NCI-H1092 treated with DMSO at 0.1 percent for 48 hours (cell line): Measurements from ENCODE around the gene CNGA2.
"Not testable (repeated sequence)": the region's sequence is repeated elsewhere in the genome, so short reads cannot be mapped to it uniquely, and the experiment has no call there.

Source experiments
- DNase-seq: peaks from one replicate; lab custom pipeline; 2025; lab: John Stamatoyannopoulos, UW

Gene CNGA2

GRCh38 chrX:151734446-151734845, at the start of gene CNGA2:
Gene CNGA2, plus strand, starts transcription at chrX:151734746. Its CDS starts 3,738 bp downstream, at chrX:151738484.
- no peak for DNase-seq

DNA sequence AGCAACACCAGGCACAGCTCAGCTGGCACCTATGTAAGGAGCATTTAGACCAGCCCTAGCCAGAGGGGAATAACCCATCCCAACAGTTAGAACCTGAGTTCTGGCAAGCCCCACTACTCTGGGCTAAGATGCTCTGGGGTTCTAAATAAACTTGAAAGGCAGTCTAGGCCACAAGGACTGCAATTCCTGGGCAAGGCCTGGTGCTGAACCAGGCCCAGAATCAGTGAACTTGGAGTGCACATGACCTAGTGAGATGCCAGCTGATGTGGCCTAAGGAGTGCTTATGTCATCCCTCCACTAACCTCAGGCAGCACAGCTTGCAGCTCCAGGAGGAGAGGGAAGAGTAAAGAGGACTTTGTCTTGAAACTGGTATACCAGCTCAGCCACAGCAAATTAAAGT, 46.9 kb upstream of the CNGA2 start:
- DNase-seq: no peak

GRCh38 chrX:151688695-151689094, 45.9 kb upstream of the CNGA2 start:
- no peak for DNase-seq

DNA sequence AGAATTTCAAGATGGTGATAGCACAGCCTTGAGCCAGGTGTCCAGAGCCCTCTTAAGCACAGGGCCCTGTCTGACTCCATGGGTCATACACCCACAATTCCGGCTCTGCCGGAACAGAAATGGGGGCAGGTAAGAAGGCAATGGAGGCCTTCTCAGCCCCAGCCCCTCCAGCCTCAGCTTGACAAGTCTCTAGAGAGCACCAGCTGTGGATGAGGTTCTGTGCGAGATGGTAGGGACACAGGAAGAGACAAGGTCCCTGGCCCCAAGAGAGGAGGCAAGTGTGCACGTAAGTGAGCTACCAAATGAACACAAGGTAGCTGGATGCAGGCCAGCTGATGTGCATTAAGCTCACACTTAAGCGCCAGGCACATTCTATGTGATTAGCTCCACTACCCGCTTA, 41.7 kb upstream of the CNGA2 start:
- no peak for DNase-seq

GRCh38 chrX:151694121-151694520, 40.4 kb upstream of the CNGA2 start:
- no peak for DNase-seq

DNA sequence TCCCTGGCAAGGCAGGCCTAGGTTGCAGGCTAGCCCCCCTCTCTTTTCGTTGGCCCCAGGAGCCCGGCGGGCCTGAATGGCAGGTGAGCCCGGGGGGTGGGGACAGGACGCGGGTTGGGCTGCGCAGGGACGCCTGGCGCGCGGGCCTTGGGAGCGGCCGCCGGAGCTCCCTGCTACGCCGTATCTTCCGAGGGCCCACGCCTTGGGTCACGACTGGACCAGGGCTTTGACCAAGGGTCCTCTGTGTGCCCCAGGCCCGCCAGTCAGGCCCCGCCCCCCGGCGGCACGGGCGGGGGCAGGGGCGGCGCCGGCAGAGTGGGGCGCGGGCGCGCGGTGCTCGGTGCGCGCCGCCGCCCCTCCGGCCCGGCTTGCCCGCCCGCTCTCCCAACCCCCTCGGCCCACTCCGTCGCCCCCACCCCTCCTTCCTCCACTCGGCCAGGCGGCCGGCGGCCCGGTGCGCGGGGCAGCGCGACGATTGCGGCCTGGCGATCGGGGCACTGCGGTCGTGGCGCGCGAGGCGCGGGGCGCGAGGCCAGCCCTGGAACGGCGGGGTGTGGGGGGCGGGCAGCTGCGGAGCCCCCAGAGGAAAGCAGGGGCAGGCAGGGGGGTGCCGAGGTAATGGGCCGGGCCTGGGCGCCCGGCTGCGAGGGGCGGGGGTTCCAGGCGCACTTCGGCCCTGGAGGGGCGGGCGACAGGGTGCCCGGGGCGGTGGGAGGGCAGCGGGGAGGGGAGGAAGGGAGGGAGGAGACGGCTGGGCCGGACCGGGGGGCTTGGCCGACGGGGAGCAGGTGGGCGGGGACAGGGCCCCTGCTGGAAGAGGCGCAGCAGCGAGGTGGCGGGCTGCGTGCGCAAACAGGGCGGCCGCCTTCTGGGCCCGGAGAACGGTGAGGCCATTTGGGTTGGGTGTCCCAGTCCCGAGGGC, 39.6 kb upstream of the CNGA2 start, which contains the start of gene PRRG3:
Gene PRRG3, plus strand, starts transcription at position 798 of the 922 bp plus-strand sequence. CDS start 3,357 bp downstream, outside the sequence.
- DNase-seq: peak; percentile 43

DNA sequence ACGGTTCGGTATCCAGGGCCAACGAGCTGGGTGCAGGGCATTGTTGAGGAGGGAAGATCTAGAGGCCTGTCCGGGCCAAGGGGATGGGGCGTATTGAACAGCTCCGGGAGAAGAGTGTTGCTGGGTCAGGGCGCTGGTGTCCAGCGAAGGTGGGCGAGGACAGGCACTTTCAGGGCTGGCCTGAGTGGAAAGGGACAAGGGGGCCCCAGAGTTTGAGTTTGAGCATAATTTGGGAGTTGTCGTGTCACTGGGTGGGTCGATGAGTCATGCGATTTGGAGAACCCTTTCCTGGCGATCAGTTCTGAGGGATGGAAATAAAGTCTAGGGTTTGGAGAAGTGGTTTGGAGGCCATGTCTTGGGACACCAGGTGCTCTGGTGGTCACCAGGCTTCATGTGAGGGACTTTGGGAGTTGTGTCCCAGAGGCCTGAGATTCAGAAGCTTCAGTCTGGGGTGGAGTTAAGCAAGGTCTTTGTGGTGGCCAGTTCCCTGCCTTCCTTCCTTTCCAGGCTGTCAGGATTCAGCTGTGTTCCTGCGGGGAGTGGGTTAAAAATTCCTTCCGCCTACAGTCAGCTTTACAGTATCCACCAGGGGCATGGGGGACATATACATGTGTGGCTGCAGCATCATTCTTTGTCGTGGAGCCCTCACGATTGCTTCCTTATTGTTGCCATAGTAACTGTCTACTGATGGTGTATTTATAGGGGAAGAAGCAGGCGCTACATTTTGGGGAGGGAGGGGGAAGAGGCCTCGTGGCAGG, 38.8 kb upstream of the CNGA2 start:
- DNase-seq: peak; percentile 24

DNA sequence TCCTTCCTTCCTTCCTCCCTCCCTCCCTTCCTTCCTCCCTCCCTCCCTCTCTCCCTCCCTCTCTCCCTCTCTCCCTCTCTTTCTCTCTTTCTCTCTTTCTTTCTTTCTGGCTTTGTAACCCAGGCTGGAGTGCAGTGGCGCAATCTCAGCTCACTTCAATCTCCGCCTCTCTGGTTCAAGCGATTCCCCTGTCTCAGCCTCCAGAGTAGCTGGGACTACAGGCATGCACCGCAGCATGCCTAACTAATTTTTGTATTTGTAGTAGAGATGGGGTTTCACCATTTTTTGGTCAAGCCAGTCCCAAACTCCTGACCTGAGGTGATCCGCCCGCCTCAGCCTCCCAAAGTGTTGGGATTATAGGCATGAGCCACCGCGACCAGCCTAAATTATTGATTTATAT, 37.5 kb upstream of the CNGA2 start:
- not testable (repeated sequence) for DNase-seq

GRCh38 chrX:151697522-151697921, 37.0 kb upstream of the CNGA2 start:
- no peak for DNase-seq

DNA sequence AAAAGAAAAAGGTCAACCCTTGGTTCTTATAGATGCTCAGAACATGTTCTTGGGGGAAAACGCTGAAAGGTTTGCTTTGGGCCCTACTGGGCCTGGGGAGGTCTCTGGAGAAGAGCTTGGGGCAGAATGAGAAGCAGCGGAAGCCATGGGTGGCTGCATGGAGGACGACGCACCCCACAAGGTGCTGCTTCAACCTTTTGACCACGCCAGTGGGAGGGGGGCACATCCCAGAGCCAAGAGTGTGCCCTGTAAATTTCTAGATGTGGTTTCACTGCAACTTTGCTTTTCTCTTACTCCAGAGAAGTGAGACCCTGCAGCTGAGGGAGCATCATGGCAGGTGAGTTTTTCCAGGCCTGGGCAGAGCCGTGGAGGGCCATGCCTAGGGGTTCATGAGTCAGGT, 36.1 kb upstream of the CNGA2 start:
- no peak for DNase-seq

DNA sequence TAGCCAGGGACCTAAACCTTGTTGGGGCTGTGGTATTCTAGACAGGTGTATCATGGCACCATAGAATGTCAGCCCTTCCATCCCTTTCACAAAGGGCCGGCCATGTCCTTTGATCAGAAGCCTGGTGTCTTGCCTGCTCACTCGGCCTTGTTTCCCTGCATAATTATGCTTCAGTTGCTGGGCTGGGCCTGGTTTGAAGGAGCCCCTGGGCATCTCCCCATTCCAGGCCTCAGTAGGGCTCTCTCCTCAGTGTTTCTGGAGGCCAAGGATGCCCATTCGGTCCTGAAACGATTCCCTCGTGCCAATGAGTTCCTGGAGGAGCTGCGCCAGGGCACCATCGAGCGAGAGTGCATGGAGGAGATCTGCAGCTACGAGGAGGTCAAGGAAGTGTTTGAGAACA, 34.8 kb upstream of the CNGA2 start:
- DNase-seq: no peak

DNA sequence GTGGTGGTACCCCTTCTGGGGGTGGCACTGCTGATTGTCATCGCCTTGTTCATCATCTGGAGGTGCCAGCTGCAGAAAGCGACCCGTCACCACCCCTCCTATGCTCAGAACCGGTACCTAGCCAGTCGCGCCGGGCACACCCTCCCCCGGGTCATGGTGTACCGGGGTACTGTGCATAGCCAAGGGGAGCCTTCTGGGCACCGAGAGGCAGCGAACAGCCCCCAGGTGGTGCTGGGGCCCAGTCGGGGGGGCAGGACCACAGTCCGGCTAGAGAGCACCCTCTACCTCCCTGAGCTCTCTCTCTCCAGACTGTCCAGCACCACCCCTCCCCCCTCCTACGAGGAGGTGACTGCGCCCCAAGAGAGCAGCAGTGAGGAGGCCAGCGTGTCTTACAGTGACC, 34.0 kb upstream of the CNGA2 start:
- no peak for DNase-seq

GRCh38 chrX:151701071-151701470, 33.5 kb upstream of the CNGA2 start:
- no peak for DNase-seq

DNA sequence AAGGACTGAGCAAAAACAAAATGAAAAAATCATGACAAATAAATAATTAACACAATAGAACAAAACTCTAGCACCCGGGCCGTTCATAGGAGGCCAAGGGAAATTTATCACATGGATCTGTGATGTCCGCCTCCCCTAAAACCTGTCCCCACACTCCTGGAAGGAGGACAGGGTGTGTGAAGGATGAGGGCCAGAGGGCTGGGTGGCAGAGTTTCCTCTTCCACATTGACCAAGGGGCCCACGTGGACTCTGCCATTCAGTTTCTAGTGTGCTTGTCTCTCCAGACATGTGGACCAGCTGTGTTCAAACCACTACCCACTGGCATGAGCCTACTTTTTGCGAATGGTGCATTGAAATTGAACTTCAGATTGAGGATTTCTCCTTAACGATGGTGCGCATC, 33.0 kb upstream of the CNGA2 start:
- no peak for DNase-seq

DNA sequence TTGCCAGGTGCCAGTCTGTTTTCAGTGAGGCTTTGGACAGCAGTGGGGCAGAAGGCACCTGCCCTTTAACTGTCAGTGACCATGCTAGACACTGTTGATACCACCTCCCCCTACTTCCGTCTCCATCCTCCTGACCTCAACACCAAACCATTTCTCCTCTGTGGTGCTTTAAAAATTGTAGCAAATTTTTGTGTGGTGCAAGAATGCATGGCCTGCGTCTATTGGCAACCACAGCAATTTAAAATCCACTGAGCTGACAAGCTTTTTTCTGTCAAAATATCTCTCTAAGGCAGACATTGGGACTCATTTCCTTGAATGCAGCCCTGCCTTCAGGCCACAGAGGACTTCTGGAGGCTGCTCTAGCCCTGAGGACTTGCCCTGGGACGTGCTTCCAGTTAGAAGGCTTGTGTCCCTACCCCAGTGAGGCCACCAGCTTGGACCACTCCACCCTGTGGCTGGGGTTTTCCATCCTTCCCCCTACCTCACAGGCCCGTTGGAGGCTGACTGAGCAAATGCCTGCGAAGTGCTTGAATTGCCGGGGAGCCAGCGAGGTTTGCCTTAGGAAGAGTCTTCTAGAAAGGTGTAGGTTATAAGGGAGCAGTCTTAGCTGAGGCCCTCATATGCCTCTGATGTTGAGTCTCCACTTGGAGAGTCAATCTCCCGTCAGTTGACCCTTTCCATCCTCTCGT, 32.4 kb upstream of the CNGA2 start:
- no peak for DNase-seq

- DNase-seq: no peak
These were observed 31.7 kb upstream of the CNGA2 start for GRCh38 chrX:151702741-151703340.

DNA sequence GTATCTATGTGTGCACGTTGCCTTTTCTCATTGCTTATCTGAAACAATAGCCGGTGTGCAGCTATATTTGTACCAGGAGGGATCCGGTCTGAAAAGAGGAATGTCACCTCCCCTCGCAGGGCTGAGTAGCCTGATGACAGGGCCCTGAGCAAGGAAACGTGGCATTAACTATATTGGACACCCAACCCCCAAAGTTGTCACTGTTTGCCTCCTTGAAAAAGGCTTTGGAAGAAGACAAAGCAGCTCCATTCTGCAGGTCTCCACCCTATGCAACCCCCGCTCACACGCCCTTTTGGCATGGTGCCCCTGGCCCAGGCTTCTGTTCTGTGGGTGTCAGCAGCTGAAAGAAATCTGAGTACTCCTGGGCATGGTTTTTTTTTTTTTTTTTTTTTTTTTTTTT, 31.1 kb upstream of the CNGA2 start:
- DNase-seq: peak; percentile 68

DNA sequence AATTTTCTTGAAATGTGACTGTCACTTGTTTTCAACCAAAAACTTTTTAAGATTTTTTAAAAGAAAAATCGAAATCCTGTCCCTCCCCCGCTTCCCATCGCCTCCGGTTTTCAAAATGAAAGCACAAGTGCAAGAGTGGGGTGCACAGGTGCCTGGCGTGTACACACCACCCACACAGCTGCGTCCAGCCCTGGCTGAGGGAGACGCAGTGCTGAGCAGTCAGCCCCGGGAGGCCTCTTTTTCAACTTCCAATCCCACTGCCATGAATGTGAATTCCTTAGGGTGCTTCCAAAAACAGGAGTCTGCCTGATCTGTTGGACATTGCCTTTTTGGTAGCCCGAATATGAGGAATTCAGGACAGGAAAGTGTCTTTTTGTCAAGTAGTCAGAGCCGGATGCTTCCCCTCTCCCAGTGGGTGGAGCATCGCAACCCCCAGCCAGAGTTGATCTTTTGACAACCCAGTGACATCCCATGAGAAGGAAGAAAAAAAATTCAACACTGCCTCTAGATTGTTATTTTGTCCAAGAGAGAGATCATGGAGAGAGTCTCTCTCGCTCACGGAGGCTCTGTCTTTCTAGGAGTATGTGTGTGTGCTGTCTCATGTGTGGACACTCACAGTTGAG, 30.4 kb upstream of the CNGA2 start:
- no peak for DNase-seq

GRCh38 chrX:151708821-151709220, 25.7 kb upstream of the CNGA2 start:
- no peak for DNase-seq

- DNase-seq: no peak
These were observed 24.1 kb upstream of the CNGA2 start for GRCh38 chrX:151710457-151710856.

GRCh38 chrX:151711154-151711553, 23.4 kb upstream of the CNGA2 start:
- no peak for DNase-seq

GRCh38 chrX:151711787-151712186, 22.8 kb upstream of the CNGA2 start:
- peak; percentile 34 for DNase-seq
